Ishikawa (cell line): Measurements from ENCODE around the gene CSF1.

Source experiments
- CEBPB ChIP-seq: IDR thresholded peaks from 2 replicates; pipeline ENCODE4 v1.6.1; 2012
- CREB1 ChIP-seq: IDR thresholded peaks from 2 replicates; pipeline ENCODE4 v1.6.1; 2012; ENCODE audit warnings: low read depth
- EGR1 ChIP-seq: IDR thresholded peaks from 2 replicates; pipeline ENCODE4 v1.6.1; 2012
- EP300 ChIP-seq: IDR thresholded peaks from 2 replicates; pipeline ENCODE4 v1.6.1; 2012; ENCODE audit warnings: borderline replicate concordance
- FOXM1 ChIP-seq: IDR thresholded peaks from 2 replicates; pipeline ENCODE4 v1.6.1; 2012; ENCODE audit warnings: low read depth, borderline replicate concordance
- NFIC ChIP-seq: IDR thresholded peaks from 2 replicates; pipeline ENCODE4 v1.6.1; 2012
- RAD21 ChIP-seq: IDR thresholded peaks from 2 replicates; pipeline ENCODE4 v1.6.1; 2012; ENCODE audit warnings: low read depth
- TAF1 ChIP-seq: IDR thresholded peaks from 2 replicates; pipeline ENCODE4 v1.6.1; 2012; ENCODE audit warnings: low read depth, mild to moderate bottlenecking
- TCF12 ChIP-seq: IDR thresholded peaks from 2 replicates; pipeline ENCODE4 v1.6.1; 2012; ENCODE audit warnings: low read depth
- YY1 ChIP-seq: IDR thresholded peaks from 2 replicates; pipeline ENCODE4 v1.6.1; 2012; ENCODE audit warnings: low read depth
- TF ChIP-seq, protein P1 (sequence below): IDR thresholded peaks from 2 replicates; pipeline ENCODE4 v1.6.1; 2012
- TF ChIP-seq, protein P2 (sequence below): IDR thresholded peaks from 2 replicates; pipeline ENCODE4 v1.6.1; 2012
- TF ChIP-seq, protein P3 (sequence below): IDR thresholded peaks from 2 replicates; pipeline ENCODE4 v1.6.1; 2012; ENCODE audit warnings: low read depth, mild to moderate bottlenecking

Gene CSF1

DNA sequence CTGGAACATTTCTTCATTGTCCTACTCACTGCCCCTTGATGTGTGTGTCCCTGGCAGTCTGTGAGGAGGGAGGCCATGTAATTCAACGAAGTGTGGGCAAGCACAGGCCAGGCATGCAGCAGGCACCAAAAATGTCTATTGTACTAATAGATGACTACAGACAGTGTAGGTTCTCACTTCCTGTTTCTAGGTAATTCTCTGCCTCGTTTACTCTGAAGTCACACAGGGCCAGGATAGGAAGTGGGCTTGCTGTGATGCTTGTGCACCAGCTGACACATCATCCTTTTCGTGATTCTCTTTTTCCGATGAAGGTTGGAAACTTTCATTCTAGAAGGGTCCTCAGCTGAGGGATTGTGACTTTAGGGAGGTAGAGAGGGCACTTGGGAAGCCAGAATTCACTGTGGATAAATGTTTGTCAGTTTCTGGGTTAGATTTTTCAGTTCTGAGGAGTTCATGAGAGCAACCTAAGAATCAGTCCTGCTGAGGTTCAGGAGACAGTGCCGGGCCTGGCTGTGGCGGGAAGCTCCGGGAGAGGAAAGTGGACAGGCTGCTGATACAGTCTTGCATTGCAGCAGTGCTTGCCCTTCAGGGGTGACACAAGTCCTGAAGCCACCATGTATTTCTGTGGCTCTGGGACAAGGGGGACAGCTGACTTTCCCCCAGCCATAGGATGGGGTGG is 4.3 kb upstream of the CSF1 start:
- TF ChIP-seq EGR1 (no peak), CREB1 (no peak), FOXM1 (no peak), CEBPB (no peak), NFIC (no peak), YY1 (no peak), TCF12 (no peak)
- TF ChIP-seq, protein P1, sequence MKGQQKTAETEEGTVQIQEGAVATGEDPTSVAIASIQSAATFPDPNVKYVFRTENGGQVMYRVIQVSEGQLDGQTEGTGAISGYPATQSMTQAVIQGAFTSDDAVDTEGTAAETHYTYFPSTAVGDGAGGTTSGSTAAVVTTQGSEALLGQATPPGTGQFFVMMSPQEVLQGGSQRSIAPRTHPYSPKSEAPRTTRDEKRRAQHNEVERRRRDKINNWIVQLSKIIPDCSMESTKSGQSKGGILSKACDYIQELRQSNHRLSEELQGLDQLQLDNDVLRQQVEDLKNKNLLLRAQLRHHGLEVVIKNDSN, result no peak

DNA sequence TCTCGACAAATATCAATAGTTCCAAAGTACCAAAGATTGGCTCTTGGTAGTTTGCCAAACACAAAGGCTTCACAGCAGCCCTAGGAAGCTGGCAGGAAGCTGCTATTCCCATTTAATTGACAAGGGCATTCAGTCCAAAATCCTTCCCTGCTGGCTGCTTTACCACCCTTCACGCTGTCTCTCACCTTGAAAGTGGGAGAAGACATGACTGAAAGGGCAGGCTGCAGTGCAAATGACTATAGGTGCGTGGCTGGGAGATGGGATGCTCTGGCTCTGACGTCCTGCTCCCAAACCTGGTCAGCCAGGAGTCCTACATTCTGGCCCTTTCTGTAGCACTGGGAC is 3.8 kb upstream of the CSF1 start:
- no peak for TF ChIP-seq YY1
- TF ChIP-seq EP300, result no peak
- no peak for TF ChIP-seq RAD21
- TF ChIP-seq CREB1, result no peak
- no peak for TF ChIP-seq FOXM1

DNA sequence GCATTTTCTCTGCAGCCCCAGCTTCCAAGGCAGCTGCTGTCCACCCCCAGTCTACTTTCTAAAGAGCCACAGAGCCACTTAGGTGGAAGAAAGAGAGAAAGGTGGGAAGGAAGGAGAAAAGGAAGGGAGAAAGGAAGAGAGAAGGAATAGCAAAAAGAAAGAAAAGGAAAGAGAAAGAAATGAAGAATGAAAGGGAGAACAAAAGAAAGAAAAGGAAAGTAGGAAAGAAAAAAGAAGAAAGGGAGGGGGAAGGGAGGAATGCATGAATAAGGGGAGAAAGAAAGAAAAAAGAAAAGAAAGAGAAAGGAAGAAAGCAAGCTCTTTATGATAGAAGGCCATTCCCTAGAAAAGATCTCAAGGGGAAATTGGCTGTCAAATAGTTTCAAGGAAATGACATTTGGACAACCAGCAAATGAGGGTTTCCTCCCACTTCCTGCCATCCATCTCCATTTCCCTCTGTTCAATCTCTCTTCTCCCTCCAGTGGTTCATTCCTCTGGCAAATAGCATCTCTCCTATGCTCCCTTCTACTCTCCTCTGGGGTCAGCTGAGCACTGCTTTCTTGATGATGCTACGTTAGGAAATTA is 3.4 kb upstream of the CSF1 start:
- TF ChIP-seq, protein P2, sequence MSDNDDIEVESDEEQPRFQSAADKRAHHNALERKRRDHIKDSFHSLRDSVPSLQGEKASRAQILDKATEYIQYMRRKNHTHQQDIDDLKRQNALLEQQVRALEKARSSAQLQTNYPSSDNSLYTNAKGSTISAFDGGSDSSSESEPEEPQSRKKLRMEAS, result no peak
- no peak for TF ChIP-seq RAD21
- no peak for TF ChIP-seq NFIC
- no peak for TF ChIP-seq CREB1
- TF ChIP-seq, protein P1, result no peak
- TF ChIP-seq FOXM1, result no peak
- no peak for TF ChIP-seq TCF12
- TF ChIP-seq YY1, result no peak

DNA sequence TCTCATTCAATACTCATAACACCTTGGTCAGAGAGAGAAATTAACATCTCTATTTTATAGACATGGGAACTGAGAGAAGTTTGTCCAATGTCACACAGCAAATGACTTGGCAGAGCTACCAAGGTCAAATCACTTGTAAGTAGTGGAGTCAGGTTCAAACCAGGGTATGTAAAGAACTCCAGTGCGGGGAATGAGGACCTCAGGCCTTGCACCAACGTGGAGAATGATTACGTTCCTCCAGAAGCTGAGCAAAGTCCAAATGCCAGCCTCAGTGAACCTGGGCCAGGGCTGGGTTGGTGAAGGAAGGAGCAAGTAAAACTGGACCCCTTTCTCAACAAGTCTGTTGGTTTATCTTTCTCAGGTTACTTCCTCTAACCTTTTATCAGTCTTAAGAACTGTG is 1.8 kb upstream of the CSF1 start:
- no peak for TF ChIP-seq FOXM1
- no peak for TF ChIP-seq TAF1
- TF ChIP-seq NFIC, result no peak
- no peak for TF ChIP-seq EP300
- TF ChIP-seq, protein P2, result no peak
- TF ChIP-seq CREB1, result no peak
- TF ChIP-seq, protein P3, sequence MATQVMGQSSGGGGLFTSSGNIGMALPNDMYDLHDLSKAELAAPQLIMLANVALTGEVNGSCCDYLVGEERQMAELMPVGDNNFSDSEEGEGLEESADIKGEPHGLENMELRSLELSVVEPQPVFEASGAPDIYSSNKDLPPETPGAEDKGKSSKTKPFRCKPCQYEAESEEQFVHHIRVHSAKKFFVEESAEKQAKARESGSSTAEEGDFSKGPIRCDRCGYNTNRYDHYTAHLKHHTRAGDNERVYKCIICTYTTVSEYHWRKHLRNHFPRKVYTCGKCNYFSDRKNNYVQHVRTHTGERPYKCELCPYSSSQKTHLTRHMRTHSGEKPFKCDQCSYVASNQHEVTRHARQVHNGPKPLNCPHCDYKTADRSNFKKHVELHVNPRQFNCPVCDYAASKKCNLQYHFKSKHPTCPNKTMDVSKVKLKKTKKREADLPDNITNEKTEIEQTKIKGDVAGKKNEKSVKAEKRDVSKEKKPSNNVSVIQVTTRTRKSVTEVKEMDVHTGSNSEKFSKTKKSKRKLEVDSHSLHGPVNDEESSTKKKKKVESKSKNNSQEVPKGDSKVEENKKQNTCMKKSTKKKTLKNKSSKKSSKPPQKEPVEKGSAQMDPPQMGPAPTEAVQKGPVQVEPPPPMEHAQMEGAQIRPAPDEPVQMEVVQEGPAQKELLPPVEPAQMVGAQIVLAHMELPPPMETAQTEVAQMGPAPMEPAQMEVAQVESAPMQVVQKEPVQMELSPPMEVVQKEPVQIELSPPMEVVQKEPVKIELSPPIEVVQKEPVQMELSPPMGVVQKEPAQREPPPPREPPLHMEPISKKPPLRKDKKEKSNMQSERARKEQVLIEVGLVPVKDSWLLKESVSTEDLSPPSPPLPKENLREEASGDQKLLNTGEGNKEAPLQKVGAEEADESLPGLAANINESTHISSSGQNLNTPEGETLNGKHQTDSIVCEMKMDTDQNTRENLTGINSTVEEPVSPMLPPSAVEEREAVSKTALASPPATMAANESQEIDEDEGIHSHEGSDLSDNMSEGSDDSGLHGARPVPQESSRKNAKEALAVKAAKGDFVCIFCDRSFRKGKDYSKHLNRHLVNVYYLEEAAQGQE, result no peak
- no peak for TF ChIP-seq TCF12

DNA sequence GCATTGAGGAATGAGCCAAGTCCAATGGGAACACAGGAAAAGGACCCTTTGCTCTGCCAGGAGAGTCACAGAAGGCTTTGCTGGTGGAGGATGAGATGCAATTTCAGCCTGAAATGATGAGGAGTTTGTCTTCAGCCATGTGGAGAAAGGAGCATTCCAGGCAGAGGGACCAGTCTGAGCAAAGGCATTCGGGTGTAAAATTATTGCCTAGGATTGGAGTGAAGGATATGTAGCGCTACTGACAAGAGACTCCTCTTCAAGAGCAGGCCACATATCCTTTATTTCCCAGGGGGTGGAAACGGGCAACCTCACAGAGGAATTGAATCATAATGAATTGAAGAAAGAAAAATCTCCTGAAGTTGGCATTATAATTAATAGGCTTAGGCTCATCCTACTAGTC is 1.1 kb upstream of the CSF1 start:
- TF ChIP-seq CEBPB (no peak), EP300 (no peak), RAD21 (no peak)
- TF ChIP-seq, protein P1, result no peak

DNA sequence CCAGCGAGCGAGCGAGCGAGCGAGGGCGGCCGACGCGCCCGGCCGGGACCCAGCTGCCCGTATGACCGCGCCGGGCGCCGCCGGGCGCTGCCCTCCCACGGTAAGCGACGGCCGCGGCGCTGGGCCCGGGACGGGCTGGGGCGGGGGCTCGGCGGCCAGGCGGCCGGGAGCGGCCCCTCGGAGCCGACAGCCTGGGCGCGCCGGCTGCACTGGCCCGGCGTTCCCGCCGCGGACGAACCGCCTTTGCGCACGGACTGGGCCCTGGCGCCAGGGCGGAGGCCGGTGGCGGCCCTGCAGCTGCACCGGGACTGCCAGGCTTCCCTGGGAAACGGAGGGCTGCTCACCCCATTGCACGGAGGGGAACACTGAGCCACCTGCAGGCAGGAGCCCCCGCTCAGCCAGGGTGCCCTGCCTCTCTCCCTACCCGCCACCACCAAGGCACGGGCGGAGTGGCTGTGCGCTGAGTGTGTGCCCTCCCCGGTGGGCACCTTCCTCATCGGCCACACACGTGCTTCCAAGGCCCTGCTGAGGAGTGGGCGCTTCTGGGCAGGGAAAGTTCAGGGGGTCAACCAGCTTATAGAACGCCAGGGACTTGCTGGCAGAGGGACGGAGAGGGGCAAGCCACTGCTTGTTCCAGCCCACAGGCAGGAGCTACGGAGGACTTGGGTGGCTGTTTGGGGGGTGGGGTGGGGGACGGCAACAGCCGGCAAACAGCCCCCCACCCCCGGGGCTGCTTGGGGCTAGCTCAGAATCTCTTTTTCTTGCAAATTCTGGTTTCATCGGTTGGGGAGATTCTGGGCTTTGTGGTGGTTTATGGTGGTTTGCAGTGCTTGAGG is 532 bp downstream of the CSF1 start:
- TF ChIP-seq, protein P3, result no peak
- TF ChIP-seq TAF1 (no peak), CREB1 (no peak), YY1 (no peak), RAD21 (no peak), EGR1 (no peak), TCF12 (no peak), FOXM1 (no peak), EP300 (no peak), CEBPB (no peak), NFIC (no peak)
- TF ChIP-seq, protein P1, result no peak
- TF ChIP-seq, protein P2, result no peak
